Stimulated activated CD4-positive, alpha-beta T cell treated with anti-CD3 and anti-CD28 coated beads, Interleukin-12 subunit alpha, Interleukin-12 subunit beta, amount 100 ng/mL, for 24 hours (primary cell): ENCODE results near the gene POLR2J.
"Not testable (repeated sequence)": the region's sequence is repeated elsewhere in the genome, so short reads cannot be mapped to it uniquely, and the experiment has no call there.

Experiments
- DNase-seq, 2 experiments: peaks; one replicate each; pipeline ENCODE4 v3.0.0-alpha.2; 2020; ENCODE audit warnings: low read depth in 2 of 2

POLR2J gene

DNA sequence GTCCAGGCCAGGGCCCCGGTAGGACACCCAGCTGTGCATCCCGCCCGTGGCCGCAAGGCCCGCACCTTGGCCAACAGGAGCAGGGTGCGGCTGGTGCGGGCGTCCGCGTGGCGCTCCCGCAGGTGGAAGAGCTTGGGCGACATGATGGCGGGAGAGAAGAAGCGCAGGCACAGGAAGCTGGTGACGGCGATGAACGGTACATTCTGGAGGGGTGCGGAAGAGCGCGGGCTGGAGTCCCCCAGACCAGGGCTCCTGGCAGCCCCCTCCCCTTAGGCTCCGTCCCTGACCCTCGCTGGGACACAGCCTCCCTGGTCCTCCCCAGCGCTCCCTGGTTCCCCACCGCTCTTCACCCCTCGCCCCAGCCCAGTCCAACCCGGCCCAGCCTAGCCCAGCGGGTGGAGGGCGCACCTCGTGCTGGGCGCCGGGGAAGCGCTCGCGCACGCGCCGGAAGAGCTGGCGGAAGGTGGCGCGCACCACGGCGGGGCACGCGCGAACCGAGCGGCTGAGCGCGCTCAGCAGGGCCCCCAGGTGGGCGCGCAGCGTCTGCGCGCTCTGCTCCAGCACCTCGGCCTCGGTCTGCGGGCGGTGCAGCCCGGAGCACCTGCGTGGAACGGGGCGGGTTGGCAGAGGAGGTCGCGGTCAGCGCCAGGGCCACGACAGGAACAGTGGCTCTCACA lies 15.9 kb upstream of the POLR2J start:
- DNase-seq = not testable (repeated sequence)

DNA sequence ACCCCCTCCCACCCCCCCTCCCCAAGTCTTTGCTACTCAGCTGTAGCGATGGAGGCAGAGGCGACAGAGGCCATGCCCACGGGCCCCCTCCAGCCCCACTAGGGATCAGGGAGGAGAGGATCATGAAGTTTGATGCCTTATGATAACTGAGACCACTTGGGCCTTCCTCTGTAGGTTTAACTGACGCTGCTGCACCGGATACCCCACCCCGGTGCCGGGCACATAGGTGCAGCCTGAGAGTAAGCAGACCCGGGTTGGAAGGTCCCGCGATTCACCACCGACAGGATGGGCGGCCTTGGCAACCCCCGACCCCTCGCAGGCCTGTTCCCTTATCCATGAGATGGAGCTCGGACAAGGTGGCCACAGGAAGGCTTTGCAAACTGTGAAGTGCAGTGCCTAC lies 15.3 kb upstream of the POLR2J start:
- not testable (repeated sequence) for DNase-seq

DNA sequence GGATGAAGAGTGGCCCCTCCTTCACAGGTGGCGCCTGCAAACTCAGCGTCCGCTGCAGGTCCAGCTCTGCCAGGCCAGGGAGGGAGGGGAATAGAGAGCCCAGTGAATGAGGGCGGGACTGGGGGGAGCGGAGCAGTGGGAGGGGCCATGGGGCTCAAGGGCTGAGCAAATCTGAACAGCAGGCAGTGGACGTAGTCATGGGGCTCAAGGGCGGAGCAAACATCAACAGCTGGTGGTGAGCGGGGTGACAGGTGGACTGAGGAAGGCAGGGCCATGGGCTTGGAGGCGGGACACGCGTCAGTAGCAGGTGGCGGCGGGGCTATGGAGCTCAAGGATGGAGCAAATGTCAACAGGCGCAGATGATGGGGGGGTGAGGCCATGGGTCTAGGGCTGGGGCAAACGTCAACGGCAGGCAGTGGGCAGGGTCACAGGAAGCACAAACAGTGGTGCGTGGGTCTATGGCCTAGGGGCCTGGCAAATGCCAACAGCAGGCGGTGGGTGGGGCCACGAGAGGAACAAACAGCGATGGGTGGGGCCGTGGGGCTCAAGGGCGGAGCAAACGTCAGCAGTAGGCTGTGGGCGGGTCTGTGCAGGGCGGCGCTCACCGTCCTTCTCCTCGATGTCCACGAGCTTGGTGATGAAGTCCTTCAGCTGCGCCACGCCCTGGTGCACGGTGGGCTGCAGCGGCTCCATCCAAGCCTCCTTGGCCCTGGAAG lies 14.7 kb upstream of the POLR2J start:
- not testable (repeated sequence) for DNase-seq

DNA sequence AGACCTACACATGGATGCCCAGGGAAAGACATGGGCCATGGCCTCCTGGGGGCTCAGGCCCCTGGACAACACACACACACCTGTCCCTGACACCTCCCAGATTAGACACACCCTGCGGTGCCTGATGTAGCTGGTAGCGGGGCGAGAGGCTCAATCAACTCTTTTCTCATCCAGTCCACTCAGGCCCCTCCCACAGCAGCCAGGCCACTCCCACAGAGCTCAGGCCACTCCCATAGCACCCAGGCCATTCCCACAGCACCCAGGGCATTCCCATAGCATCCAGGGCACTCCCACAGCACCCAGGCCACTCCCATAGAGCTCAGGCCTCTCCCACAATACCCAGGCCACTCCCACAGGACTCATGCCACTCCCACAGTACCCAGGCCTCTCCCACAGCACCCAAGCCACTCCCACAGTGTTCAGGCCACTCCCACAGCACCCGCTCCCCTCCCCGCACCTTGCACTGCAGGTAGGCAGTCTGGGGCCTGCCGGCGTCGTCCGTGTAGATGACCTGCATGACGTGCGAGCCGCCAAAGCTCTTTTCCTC lies 11.9 kb upstream of the POLR2J start:
- peak; percentile 35 to 69 for DNase-seq

DNA sequence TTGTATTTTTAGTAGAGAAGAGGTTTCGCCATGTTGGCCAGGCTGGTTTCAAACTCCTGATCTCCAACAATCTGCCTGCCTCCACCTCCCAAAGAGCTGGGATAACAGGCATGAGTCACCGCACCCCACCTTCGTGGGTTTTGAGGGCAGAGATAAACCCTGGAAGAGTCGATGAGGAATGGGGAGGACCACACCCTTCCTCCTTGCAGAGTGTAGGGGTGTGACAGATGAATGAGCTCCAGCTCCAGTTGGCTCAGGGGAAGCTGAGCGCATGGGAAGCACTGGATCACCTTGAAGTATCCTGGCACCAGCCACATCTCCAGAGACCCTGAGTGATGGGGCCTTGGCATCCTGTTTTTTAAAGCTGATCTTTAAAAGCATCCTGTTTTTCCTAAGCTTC lies 5.6 kb upstream of the POLR2J start:
- not testable (repeated sequence) for DNase-seq

DNA sequence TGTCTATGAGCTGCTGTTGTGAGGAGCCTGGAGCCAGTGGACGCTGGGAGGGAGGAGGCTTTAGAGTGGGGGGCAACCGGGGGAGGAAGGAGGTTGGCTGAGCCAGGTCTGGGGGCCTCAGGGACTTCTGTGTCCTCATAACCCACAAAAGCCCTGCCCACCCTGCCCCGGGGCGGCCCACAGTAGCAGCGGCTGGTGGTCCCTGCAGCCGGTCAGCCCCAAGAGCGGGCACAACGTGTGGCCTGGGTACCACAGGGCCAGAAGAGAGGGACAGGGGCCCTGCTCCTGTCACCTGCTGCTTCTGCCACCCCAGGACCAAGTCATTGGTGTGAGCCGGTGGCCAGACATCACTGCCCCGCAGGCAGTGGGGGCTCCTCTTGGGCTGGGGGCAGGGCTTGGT lies 3.2 kb upstream of the POLR2J start:
- DNase-seq = not testable (repeated sequence)

DNA sequence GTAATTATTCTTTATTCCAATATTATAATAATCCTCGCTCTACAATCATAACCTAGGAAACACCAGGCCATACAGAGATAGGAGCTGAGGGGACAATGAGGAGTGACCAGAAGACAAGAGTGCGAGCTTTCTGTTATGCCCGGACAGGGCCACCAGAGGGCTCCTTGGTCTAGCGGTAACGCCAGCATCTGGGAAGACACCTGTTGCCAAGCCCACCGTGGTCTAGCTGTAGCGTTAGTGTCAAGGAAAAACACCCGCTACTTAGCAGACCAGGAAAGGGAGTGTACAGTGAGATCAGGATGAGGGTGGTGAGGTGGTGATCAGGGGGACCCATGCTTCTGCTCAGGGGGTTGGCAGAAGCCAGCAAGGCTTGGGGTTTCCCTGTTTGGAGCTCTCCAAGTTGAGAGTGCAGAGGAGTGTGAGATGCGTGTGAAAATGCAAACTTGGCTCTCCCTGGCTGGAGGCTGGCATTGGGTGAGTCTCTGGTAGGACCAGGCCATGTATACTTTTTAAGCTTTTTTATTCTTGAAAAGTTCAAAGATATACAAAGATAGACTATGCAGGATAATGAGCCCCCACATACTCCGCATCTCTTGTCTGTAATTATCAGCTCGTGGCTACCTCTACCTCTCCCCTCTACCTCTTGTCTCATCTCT lies 1.4 kb upstream of the POLR2J start:
- DNase-seq = not testable (repeated sequence)

DNA sequence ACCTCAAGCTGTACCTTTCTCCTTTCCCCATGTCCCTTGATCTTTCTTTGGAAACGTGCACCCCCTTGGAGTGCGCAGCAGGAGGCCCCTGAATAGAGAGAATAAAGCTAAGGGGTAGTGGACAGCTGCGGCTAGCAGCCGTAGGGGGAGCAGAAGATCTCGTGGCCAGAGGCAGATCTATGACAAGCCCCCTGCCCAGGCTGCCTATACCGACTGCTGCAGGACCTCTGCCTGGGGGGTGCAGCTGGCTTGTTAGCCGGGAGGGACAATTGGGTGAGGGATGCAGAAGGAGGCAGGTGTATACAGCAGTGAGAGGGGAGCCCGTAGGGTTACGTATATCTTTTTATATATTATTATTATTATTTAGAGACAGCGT lies 475 bp upstream of the POLR2J start:
- not testable (repeated sequence) for DNase-seq

DNA sequence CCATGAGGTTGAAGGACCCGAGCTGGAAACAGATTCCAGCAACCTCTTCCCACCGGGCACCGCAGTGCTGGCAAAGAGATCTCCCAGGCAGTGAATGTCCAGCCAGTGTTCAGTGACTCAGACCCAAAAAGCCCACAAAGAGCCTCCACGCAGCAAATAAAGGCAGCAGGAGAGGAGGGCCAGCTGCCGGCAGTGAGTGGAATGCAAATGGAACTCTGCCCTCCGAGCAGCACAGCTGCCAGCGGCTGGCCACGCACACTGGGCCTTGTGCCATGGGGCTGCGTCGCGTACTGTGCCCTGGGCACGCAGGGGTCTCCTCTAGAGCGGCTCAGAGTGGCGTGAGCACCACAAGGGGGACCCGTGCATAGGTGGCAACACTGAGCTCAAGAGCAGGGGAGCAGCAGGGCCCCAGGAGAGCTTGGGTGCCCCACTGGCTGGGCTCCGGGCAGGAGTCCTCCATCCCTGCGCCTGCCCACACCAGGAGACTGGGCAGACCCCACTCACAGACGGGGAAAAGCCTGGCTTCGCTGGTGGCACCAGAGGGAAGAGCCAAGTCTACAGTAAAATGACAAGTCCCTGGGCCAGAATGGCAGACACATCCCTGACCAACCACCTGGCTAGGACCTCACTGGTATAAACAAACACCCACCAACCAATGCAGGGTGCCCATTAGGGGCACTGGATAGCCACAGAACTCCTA lies 3.8 kb downstream of the POLR2J start:
- not testable (repeated sequence) for DNase-seq

DNA sequence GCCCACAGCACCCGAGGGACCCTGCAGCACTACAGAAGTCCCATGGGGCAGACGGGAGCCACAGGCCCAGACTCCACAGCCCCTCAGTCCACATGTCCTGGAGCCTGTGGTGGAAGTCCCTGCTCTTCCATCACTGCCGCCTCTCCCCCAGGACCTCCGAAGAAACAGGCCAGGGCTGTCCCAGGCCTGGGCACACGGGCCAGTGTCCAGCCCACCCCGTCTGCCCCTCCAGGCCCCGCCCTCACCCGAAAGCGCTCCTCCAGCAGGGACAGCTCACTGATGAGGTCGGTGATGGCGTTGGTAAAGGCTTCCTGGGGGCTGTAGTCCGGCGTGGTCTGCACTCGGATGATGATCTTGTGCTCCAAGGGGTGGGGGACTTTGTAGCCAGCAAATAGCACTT lies 4.6 kb downstream of the POLR2J start:
- DNase-seq = not testable (repeated sequence)

DNA sequence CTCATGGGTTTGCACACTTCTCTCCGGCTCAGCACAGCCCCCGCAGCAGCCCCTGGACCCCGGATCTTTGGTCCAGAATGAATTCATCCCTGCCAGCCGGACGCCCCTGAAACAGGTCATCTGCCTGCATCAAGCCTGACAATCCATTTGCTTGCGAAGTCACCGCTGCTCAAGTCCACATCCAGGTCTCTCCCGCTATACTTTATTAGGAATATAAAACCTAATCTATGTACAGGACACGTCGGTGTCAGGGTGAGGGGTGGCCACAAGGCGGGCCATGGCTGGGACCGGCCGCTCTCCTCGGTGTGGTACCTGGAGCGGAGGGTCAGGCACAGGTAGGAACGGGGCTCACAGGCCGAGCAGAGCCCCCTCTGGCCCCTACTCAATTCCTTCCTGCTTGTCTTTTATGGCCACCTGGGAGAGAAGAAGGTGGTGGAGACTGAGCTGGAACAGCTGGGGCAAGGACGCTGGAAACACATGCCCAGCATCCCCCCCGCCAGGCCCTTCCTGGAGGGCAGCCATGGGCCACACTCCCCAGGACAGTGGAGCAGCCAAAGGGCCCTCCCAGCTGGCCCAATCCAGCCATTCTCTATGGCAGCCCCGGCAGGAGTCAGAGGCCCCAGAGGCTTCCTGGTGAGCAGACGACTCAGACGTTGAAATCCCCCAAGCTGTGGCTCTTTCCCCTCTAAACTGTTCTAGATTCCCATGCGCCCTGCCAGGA lies 5.3 kb downstream of the POLR2J start:
- DNase-seq = no peak

DNA sequence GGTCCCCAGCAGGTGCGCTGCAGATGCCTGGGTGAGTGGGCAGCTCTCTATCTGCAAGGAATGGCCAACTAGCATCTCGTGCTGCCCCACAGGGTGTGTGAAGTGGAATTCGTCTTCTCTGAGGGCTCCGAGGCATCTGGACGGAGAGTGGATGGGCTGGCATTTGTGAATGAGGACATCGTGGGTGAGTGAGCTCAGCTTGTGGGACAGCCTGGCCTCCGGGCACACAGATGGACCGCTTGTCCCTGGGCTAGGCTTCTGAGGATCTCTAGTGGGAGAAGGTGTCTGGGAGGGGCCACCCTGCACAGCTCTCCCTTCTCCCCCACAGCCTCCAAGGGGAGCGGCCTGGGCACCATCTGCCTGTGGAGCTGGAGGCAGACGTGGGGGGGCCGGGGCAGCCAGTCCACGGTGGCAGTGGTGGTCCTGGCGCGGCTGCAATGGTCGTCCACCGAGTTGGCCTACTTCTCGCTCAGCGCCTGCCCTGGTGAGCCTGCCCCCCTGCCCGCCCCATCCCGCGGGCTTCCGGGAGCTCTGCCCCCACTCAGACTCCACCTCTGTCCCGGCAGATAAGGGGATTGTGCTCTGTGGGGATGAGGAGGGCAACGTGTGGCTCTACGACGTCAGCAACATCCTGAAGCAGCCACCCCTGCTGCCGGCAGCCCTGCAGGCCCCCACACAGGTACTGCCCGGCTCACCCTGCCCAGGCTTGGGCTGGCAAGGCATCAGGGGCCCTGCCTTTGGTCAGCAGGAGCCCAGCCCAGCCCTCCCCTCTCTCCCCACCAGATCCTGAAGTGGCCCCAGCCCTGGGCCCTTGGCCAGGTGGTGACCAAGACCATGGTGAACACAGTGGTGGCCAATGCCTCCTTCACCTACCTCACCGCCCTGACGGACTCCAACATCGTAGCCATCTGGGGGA lies 6.3 kb downstream of the POLR2J start:
- no peak for DNase-seq

DNA sequence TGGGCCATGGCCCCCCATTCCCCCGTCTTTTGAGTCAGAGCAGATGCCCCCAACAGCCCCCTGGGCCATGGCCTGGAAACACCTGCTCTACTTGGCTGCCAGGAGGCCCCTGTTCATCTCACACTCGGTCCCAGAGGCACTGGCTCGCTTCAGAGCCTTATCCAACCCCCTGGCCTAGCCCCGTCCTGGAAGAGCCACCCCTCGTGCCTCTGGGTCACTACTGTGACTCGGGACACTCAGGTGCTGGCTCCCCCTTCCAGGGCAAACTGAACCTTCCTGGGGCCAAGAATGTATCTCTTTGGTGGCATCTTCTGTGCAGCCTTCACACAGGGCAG lies 7.0 kb downstream of the POLR2J start:
- no peak for DNase-seq

DNA sequence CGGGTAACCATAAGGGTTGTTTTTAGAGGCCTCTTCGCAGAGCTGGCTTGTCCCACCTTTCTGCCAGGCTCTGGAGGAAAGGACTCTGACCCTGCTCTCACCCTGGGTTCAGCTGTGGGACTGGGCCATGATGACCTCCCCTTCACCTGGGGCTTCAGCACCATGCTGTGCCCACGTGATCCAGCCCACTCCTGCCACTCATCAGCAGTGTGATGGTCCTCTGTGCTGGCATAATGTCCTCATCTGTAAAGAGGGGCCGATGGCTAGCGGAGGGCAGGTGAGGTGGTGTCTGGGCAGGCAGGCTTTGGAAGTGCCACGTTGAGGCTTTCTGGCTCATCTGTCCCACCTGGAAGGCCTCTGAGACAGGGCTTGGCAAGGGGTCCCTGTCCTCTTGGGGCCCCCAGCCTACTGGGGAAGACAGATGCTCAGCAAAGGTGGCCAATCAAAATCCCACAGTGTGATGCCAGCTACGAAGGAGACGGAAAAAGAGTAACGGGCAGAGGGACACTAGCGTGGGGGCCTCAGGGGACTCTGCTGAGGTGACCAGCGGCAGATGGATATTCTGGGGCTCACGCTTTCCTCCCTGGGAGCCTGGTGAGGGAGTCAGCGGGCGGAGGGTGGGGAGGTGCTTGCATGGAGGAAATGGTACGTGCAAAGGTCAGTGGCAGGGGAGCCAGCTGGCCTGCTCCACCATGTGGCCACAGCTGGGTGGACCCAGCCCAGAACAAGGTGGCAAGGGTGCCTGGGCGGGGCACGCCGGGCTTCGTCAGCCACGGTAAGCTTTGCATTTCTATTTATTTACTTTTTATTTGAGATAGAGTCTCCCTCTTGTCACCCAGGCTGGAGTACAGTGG lies 8.5 kb downstream of the POLR2J start:
- no peak for DNase-seq

DNA sequence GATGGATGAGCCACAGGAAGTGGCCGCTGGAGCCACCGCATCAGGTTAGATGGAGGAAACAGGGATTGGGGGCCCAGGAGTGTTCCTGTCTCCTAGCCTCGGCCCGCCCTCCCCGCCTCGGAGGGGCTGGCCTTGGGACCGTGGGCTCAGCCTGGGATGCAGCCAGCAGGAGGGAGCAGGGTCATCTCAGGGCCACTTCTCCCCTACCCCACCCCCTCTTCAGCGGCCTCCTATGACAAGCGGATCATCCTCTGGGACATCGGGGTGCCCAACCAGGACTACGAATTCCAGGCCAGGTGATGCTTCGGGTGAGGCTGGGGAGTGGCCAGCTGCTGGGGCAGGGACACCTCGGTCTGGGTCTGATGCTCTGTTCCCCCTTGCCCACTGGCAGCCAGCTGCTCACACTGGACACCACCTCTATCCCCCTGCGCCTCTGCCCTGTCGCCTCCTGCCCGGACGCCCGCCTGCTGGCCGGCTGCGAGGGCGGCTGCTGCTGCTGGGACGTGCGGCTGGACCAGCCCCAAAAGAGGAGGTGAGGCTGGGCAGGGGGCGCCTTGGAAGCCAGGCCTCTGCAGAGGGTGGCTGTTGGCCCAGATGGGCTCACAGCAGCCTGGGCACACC lies 9.3 kb downstream of the POLR2J start:
- DNase-seq = no peak

DNA sequence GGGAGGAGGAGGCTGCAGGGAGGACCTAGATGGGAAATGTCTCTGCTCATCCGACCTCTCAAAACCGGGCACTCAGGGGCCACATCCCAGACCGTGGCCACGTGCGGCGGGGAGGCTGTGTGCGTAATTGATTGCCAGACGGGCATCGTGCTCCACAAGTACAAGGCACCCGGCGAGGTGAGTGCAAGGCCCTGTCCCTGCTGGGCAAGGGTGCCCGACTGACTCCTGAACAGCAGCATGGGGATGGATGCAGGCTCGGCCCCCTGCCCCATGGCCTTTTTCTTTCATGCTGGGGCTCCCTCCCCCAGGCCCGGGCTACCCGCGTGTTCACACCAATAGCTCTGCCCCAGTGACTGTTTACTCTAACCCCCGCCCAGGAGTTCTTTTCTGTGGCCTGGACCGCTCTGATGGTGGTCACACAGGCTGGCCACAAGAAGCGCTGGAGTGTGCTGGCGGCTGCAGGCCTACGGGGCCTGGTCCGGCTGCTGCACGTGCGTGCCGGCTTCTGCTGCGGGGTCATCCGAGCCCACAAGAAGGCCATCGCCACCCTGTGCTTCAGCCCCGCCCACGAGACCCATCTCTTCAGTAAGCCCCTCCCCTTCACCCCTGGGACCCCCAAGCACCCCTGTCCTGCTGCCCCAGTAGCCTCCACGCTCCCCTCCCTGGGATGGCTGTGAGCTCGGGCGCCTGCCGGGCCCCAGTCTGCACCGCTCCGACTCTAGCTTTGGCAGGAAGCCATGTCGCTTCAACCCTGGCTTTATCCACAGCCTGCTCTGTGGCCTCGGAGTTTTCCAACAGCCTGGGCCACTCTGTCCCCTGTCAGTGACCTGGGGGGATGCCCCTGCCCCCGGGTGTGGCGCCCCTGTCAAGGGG lies 10.0 kb downstream of the POLR2J start:
- no peak for DNase-seq

DNA sequence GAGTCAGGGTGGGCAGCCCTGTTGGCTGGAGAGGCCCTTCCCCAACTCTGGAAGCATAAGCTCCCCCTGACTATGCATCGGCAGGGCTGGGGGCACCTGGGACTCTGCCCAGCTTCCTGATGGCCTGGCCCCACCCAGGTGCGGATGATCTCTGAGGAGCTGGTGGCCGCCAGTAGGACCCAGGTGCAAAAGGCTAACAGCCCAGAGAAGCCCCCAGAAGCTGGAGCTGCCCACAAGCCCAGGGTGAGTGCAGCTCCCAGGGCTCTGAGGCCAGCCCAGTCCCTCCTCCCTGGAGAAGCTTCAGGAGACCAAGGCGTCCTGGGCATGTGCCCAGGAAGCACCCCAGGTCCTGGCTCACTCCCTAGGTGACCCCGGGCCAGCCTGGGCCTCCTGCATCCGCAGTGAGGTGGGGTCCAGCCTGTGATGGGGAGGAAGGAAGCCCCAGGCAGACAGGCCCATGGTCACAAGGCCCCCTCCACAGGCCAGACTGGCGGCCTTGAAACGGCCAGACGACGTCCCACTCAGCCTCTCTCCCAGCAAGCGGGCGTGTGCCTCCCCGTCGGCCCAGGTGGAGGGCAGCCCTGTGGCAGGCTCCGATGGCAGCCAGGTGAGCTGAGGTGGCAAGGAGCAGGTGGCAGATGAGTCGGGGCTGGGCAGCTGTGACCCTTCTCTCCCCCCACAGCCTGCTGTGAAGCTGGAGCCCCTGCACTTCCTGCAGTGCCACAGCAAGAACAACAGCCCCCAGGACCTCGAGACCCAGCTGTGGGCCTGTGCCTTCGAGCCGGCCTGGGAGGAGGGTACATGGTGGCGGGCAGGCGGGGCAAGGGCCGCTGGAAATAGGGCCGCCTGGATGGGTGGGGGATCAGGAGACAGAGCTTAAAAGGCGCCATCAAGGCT lies 10.9 kb downstream of the POLR2J start:
- no peak for DNase-seq
